ENCODE data around the gene ACY1. TPM values are rescaled to one million over a fixed set of nuclear protein-coding genes. Genes with fewer than 3 reads are reported as not detected.

The ACY1 gene
- total and polyA plus RNA-seq, 11 donors: 14.8 to 45.3 (median 25.4) TPM

GRCh38 chr3:52029053-52029452 is 45.7 kb downstream of the ACY1 start:
- WGBS, 4 donors: 48 to 58% (median 54%) methylated on average over 9 of the region's 9 CpGs
- Histone ChIP-seq H3K27ac (peak overlapping the region; percentile 51 to 87 (median 72)), H3K36me3 (no peaks in the 10 kb centered on the region), H3K27me3 (no peaks in the 10 kb centered on the region), H3K4me3 (no peak overlapping the region), H3K9me3 (no peaks in the 10 kb centered on the region), H3K4me1 (peaks cover 14 to 56% (median 36%) of the 10 kb centered on the region in 12 donors)
- ATAC-seq (peak in 3 of 4 donors; percentile 13 to 39 (median 27)), DNase-seq (peak in 1 of 5 donors; percentile 7)
- no peak for TF ChIP-seq POLR2A (IDR thresholded peaks at IDR 0.05)
- intact Hi-C loops (cut with DNase I): no loop called here

GRCh38 chr3:52029535-52029934 is 46.2 kb downstream of the ACY1 start:
- no peak overlapping the region for H3K4me3 ChIP-seq
- 86 to 91% (median 89%) methylated on average over 8 to 10 of the region's 10 CpGs for WGBS, 4 donors
- peak overlapping the region in 8 of 12 donors; percentile 52 to 87 (median 80) for H3K27ac ChIP-seq
- intact Hi-C loops (cut with DNase I): no loop called here
- TF ChIP-seq, protein P1, sequence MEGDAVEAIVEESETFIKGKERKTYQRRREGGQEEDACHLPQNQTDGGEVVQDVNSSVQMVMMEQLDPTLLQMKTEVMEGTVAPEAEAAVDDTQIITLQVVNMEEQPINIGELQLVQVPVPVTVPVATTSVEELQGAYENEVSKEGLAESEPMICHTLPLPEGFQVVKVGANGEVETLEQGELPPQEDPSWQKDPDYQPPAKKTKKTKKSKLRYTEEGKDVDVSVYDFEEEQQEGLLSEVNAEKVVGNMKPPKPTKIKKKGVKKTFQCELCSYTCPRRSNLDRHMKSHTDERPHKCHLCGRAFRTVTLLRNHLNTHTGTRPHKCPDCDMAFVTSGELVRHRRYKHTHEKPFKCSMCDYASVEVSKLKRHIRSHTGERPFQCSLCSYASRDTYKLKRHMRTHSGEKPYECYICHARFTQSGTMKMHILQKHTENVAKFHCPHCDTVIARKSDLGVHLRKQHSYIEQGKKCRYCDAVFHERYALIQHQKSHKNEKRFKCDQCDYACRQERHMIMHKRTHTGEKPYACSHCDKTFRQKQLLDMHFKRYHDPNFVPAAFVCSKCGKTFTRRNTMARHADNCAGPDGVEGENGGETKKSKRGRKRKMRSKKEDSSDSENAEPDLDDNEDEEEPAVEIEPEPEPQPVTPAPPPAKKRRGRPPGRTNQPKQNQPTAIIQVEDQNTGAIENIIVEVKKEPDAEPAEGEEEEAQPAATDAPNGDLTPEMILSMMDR (IDR thresholded peaks at IDR 0.05): no peak
- no peak for TF ChIP-seq POLR2A (IDR thresholded peaks at IDR 0.05)
- no peaks in the 10 kb centered on the region for H3K36me3 ChIP-seq
- peak in 1 of 5 donors; percentile 3 for DNase-seq
- H3K9me3 ChIP-seq: no peaks in the 10 kb centered on the region
- H3K27me3 ChIP-seq: no peaks in the 10 kb centered on the region
- ATAC-seq: no peak
- H3K4me1 ChIP-seq: peaks cover 10 to 51% (median 31%) of the 10 kb centered on the region in 12 donors

- Histone ChIP-seq H3K27me3 (no peaks in the 10 kb centered on the region), H3K4me3 (no peak overlapping the region), H3K9me3 (no peaks in the 10 kb centered on the region), H3K4me1 (peaks cover 2 to 38% (median 19%) of the 10 kb centered on the region in 12 donors), H3K27ac (no peak overlapping the region), H3K36me3 (no peaks in the 10 kb centered on the region)
- intact Hi-C loops (cut with DNase I): no loop called here
- ATAC-seq: no peak
- TF ChIP-seq, protein P1 (IDR thresholded peaks at IDR 0.05): no peak
- no peak for TF ChIP-seq POLR2A (IDR thresholded peaks at IDR 0.05)
- DNase-seq: peak in 1 of 5 donors; percentile 4
- WGBS, 4 donors: 88 to 94% (median 90%) methylated on average over 11 of the region's 11 CpGs
Measured at GRCh38 chr3:52030714-52031310, 47.5 kb downstream of the ACY1 start.

DNA sequence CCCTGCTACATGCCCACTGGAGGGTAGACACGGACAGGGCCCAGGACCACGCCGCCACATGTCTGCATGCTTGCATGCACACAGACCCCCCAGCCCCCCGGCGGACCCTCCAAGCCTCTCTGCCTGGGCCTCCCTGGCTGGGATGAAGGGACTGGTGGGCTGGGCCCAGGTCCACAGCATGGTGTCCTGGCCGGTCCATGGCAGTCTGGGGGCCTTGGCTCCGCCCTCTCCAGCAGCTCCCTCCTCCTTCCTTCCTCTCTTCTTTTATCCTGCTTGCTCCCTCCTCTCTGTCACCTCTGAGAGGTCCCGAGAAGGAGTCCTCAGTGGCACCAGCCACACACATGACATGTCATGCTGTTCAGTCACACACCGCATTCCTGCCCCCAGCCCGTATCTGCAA is 48.6 kb downstream of the ACY1 start:
- Histone ChIP-seq H3K4me3 (no peak overlapping the region), H3K36me3 (no peaks in the 10 kb centered on the region), H3K27me3 (no peaks in the 10 kb centered on the region), H3K4me1 (peaks cover 0 to 30% (median 12%) of the 10 kb centered on the region in 12 donors), H3K9me3 (no peaks in the 10 kb centered on the region), H3K27ac (no peak overlapping the region)
- 89 to 93% (median 91%) methylated on average over 8 to 10 of the region's 10 CpGs for WGBS, 4 donors
- no peak for ATAC-seq
- DNase-seq: peak in 1 of 5 donors; percentile 3
- intact Hi-C loops (cut with DNase I): no loop called here
- TF ChIP-seq POLR2A (IDR thresholded peaks at IDR 0.05): no peak
- TF ChIP-seq, protein P1 (IDR thresholded peaks at IDR 0.05): no peak
